IPS-18c (cell line): ENCODE measurements around the gene FGF7.
"Not testable (repeated sequence)": the region's sequence is repeated elsewhere in the genome, so short reads cannot be mapped to it uniquely, and the experiment has no call there.

ENCODE experiments used
- H3K4me3 ChIP-seq: 2 replicates; pipeline ENCODE4 v1.7.0; 2013; ENCODE audit warnings: low read depth, mild to moderate bottlenecking, low read length, moderate library complexity; ENCODE audit not compliant: insufficient read depth
- H3K9me3 ChIP-seq: one replicate; pipeline ENCODE4 v1.6.1; 2013; ENCODE audit warnings: mild to moderate bottlenecking, low read length, moderate library complexity; ENCODE audit not compliant: control insufficient read depth, insufficient read depth

FGF7 gene

DNA sequence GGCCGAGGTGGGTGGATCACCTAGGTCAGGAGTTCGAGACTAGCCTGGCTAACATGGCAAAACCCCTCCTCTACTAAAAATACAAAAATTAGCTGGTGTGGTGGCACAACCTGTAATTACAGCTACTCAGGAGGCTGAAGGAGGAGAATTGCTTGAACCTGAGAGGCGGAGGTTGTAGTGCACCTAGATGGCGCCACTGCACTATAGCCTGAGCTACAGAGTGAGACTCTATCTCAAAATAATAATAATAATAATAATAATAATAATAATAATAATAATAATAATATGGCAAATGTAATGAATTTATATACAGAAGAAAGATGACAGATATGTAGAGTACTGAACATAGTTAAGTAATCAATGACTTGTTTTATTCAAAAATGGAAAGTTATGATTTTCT lies 48.2 kb downstream of the FGF7 start:
- not testable (repeated sequence) for H3K9me3 ChIP-seq, H3K4me3 ChIP-seq

DNA sequence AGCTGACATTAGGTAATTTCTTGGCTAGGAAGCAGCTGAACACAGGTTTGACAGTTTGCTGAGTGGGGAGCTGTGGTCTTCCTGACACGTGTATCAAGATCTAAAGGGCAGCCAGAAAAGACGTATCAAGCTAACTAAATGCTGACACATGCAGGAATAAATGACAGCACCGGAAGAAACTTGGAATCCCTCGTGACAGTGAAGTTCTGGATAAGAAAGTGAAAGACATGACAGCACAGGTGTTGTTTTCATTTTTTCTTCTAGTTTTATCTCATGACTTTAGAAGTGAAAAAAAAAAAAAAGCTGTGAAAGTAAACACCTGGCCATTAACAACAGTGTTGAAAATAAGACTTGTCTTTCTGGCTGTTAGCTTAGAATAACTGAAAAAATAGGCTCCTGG lies 48.7 kb downstream of the FGF7 start:
- H3K4me3 ChIP-seq: no peak overlapping the region
- no peaks in the 10 kb centered on the region for H3K9me3 ChIP-seq

DNA sequence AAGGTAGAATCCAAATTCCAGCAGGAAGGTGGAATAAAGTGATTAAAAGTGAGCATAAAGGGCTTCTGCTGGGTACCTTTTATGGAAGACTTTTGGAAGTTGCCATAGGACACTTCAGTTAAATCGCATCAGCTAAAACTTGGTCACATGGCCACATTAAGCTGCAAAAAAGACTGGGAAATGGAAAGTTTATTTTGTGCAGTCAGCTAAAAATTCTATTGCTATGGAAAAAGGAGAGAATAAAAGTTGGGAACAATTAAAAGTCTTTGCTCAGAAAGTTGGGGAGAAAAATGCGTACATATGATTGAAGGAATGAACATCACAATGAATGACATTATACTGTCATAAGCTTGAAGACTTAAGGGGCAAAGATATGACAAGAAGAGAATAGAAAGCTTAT lies 49.3 kb downstream of the FGF7 start:
- H3K4me3 ChIP-seq: no peak overlapping the region

DNA sequence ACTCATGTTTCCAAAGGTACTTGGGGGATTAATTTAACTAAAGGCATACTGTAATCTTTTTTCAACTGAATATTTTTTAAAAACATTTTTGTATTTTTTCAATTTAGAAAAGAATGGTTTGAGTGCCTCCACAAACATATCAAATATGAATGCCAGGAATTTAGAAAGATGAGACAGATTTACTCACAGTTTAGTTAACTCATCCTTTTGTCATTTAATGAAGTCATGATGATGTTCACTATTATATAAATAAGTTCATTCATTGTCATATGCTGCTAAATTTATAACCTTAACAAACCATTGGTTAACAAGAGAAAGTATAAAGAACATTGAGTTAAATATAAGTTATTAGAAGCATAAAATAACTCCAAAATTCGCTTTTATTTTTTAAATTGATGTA lies 50.0 kb downstream of the FGF7 start:
- Histone ChIP-seq H3K9me3 (no peaks in the 10 kb centered on the region), H3K4me3 (no peak overlapping the region)

More for the DNA sequence above, 49.3 kb downstream of the FGF7 start:
- H3K9me3 ChIP-seq: no peaks in the 10 kb centered on the region

DNA sequence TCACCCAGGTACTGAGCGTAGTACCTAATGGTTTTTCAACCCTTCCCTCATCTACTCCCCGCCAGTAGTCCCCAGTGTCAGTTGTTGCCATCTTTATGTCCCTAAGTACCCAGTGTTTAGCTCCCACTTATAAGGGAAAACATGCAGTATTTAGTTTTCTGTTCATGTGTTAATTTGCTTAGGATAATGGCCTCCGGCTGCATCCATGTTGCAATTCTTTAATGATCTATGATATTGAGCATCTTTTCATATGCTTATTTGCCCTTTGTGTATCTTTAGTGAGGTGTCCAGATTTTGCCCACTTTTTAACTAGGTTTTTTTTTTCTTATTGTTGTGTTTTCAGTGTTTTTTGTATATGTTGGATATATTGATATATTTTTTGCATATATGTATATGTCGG lies 55.0 kb downstream of the FGF7 start:
- H3K9me3 ChIP-seq, H3K4me3 ChIP-seq: not testable (repeated sequence)

DNA sequence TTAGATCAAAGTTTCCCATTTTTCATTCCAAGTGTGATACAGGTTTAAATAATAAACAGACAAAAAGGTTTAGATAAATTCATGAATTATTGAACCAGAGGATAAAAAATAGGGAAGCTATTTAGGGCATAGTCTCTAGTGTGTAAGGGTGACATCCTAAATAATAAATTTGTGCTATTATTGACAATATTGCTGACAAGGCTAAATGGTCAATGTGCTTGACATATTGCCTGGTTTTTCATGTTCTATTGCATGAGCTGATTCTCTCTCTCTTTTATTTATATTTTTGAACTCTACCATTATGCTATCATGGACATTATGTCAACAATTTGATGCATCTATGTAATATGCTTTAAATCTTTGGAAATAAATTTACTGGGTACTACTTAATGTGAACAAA lies 55.9 kb downstream of the FGF7 start:
- not testable (repeated sequence) for H3K9me3 ChIP-seq, H3K4me3 ChIP-seq

DNA sequence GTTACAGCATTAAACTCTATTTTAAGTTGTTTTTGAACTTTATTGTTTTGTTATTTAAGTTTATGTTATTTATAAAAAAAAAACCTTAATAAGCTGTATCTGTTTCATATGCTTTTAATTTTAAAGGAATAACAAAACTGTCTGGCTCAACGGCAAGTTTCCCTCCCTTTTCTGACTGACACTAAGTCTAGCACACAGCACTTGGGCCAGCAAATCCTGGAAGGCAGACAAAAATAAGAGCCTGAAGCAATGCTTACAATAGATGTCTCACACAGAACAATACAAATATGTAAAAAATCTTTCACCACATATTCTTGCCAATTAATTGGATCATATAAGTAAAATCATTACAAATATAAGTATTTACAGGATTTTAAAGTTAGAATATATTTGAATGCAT lies 62.4 kb downstream of the FGF7 start:
- H3K4me3 ChIP-seq, H3K9me3 ChIP-seq: not testable (repeated sequence)

DNA sequence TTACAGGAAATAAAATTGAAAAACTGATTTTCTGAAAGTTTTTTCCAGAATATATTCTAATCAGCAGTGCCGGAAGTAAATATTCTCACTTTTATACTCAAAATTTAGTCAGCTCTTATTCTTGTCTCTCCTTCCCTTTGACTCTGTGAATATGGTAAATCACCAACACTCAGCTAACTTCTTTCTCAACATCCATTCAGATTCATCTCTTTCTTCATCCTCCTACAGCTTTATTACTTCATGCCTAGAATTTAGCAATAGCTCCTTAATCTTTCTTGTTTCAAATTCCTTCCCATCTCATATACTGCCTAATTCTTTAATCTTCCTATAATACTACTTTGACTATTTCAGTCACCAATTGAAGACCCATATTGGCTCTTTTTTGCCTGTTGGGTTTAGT lies 67.9 kb downstream of the FGF7 start:
- no peaks in the 10 kb centered on the region for H3K9me3 ChIP-seq
- no peak overlapping the region for H3K4me3 ChIP-seq

DNA sequence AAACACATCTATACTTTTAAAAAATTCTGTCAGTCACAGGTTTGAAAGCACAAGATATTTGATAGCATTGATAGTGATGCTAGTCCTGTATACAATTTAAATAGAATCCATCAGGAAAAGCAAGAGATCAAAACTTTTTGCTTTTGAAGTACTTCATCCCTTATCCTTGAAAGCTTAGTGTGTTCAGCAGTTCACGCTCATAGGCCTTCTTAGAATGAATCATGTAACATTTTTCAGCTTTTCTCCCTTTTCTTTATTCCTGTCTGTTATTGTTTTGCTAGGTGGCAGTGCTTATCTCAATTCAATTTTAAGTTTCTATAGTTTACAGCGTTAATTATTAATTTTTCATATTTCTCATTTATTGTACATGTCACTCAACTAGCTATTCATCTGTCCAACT lies 69.1 kb downstream of the FGF7 start:
- no peak overlapping the region for H3K4me3 ChIP-seq
- no peaks in the 10 kb centered on the region for H3K9me3 ChIP-seq

DNA sequence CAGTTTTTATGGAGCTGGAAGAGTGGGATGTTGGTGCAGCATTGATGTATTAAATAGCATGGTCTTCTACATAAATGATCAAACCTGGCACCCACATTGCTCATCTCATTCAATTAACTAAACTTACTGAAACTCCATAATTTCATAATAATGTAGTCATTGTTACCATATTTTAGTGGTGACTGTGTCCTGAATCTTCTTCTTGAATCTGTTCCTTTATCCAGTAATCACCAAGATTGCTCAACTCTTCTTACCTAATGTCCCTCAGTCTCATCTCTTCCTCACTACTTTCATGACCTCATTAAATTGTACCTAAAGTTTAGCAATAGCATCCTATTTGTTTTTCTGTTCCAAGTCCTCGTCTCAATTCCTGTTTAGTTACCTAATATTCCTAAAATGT lies 69.8 kb downstream of the FGF7 start:
- Histone ChIP-seq H3K4me3 (no peak overlapping the region), H3K9me3 (no peaks in the 10 kb centered on the region)

DNA sequence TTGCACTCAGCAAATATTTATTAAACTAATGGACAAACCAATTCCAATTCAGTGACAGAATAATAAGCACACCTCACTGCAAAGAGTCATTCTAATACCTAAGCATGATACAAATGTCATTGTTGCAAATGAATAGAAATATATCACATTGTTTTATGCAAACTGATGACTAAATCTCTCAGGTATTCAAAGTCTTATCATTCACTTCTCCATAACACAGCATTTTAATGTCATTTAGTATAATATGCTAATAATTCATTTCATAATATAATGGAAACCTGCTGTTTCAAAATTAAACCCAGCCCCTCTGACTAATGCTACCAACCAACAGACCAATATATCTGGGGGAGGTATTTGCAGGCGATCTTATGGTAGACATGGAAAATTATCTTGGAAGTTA lies 71.8 kb downstream of the FGF7 start:
- H3K4me3 ChIP-seq: no peak overlapping the region

DNA sequence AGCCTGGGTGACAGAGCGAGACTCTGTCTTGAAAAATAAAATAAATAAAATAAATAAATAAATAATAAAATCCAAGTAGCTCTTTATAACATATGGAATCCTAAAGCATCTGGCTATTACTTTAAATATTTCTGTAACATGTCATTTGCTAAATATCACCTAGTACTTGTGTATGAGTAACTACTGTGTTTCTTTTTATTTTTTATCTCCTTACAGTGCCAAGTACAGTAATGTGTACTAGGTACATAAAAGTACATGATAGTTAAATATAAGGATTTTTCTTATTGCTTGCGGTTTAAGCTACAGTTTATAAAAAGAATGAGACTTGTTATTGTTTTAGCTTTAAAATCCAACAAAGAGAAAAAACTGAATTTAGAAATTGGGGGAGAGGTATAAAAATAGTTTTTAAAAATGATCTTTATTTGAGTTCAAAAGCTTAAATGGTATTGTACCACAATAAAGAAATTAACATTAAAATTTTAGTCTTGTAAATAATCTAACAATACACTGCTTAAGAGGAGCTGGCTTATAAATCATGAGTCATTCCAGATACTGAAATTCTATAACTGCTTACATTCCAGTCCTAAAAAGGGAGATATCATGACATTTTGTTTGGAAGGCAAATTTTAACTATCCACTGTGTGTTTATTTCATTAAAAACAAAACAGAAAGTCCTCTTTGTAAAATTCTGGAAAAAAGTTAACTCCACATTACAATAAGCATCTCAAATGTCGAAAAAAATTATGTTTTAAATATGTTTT lies 73.1 kb downstream of the FGF7 start:
- peaks cover 3% of the 10 kb centered on the region for H3K9me3 ChIP-seq
- no peak overlapping the region for H3K4me3 ChIP-seq

More for the DNA sequence above, 71.8 kb downstream of the FGF7 start:
- no peaks in the 10 kb centered on the region for H3K9me3 ChIP-seq

DNA sequence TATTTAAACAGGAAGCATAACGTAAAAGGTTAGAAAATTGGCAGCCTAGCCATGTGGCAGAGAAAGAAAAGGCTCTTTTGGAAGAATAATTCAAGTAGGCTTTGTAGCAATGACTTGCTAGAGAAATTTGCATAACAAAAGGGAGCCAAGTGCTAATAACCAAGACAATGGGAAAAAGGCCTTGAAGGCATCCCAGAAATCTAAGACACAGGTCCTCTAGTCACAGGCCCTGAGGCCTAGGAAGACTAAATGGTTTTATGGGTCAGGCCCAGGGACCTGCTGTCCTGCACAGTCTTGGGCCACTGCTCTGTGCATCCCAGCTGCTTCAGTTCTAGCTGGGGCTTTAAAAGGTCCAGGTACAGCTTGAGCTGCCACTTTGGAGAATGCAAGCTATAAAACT lies 78.5 kb downstream of the FGF7 start:
- Histone ChIP-seq H3K9me3 (peaks cover 3% of the 10 kb centered on the region), H3K4me3 (no peak overlapping the region)

DNA sequence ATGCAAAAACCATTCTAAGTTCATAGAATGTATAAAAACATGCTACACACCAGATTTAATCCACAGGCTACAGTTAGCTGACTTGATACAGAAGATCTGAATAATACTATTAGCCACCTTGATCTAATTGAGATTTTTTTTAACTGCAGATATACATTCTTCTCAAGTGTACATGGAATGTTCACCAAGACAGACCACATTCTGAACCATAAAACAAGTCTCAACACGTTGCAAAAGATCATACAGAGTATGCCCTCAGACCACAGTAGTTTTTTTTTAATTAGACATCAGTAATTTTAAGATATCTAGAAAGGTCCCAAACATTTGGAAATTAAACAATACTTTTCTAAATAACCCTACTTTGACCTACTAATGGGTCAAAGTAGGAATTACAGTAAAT lies 83.3 kb downstream of the FGF7 start:
- Histone ChIP-seq H3K9me3 (no peaks in the 10 kb centered on the region), H3K4me3 (no peak overlapping the region)

DNA sequence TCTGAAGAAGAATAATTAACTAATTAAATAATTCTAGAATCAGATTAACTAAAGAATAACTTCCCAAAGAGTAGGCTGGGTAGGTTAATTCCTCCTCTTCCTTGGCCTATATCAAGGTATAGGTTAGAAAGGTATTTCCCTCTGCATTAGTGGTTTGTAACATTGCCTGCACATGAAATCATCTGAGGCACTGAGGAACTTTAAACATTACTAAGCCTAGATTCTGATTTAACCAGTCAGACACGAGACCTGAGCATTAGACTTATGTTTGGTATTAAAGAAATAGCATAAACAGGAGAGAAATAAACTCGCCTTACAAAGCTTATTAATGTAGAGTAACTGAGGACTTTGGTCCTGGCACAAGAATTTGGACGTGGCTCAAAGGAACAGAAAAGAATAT lies 84.2 kb downstream of the FGF7 start:
- Histone ChIP-seq H3K4me3 (no peak overlapping the region), H3K9me3 (no peaks in the 10 kb centered on the region)

DNA sequence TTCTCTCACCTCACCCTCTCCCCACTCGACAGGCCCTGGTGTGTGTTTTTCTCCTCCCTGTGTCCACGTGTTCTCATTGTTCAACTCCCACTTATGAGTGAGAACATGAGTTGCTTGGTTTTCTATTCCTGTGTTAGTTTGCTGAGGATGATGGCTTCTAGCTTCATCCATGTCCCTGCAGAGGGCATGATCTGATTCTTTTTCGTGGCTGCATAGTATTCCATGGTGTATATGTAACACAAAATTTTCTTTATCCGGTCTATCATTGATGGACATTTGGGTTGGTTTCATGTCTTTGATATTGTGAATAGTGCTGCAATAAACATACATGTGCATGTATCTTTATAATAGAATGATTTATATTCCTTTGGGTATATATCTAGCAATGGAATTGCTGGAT lies 89.7 kb downstream of the FGF7 start:
- not testable (repeated sequence) for H3K9me3 ChIP-seq, H3K4me3 ChIP-seq

DNA sequence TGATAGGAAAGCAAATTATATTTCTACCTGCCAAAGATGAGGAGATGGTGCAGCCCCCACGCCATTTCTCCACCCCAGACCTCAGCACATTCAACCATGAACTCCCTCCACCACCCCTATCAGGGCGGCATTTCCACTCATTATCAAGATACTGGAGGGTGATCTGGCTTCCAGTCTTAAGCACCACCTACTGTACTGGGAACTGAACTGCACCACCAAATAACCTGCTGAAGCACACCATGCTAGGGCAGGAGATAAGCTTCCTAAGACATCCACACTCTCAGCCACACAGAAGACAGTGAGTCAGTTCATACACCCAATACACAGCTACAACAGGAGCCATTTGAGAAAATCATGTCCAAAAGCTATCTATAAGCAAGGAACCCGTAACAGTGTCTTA lies 98.8 kb downstream of the FGF7 start:
- H3K4me3 ChIP-seq: no peak overlapping the region
- peaks cover 6% of the 10 kb centered on the region for H3K9me3 ChIP-seq

DNA sequence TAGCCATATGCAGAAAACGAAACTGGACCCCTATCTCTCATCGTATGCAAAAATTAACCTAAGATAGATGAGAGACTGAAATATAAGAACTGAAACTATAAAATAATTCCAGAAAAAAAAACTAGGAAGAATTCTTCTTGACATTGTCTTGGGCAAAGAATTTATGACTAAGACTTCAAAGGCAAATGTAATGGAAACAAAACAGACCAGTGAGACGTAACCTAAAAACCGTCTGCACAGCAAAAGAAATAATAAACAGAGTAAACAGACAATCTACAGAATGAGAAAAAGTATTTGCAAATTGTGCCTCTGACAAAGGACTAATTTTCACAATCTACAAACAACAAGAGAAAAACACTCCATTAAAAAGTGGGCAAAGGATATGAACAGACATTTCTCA lies 105.2 kb downstream of the FGF7 start:
- Histone ChIP-seq H3K9me3 (peaks cover 2% of the 10 kb centered on the region), H3K4me3 (no peak overlapping the region)

DNA sequence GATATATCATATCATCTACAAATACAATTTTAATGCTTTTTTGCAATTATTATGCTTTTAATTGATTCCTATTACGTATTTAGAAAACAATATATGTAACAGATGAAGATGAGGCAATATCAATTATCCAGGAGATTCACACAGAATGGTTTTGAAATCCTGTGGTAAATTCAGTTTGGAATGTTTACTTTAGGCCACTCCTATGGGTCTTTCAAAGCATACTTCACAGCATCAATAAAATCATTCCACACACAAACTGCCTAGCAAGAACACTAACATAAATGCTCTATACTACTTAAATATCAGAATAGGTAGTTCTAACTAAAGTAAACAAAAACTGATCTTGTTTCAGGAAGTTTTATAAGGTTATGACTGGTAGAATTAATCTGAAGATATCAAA lies 107.0 kb downstream of the FGF7 start:
- no peak overlapping the region for H3K4me3 ChIP-seq

More for the DNA sequence above, 107.0 kb downstream of the FGF7 start:
- no peaks in the 10 kb centered on the region for H3K9me3 ChIP-seq
